Activated naive CD8-positive, alpha-beta T cell treated with anti-CD3 and anti-CD28 coated beads for 36 hours (primary cell): ENCODE measurements around the gene TP53. TPM values are rescaled to one million over a fixed set of nuclear protein-coding genes. Genes with fewer than 3 reads are reported as not detected.
A peak's percentile ranks its signal among the peaks of the same experiment; 100 is the strongest.
"Not testable (repeated sequence)": the region's sequence is repeated elsewhere in the genome, so short reads cannot be mapped to it uniquely, and the experiment has no call there.

Source experiments
- DNase-seq: peaks from one replicate; pipeline ENCODE4 v3.0.0; 2021
- H3K27ac Mint-ChIP-seq: one replicate; pipeline ENCODE4 v1.8.0; 2022; ENCODE audit warnings: mild to moderate bottlenecking, moderate library complexity, mixed read lengths
- H3K27me3 Mint-ChIP-seq: one replicate; pipeline ENCODE4 v1.8.0; 2022; ENCODE audit warnings: mild to moderate bottlenecking, mixed read lengths
- H3K36me3 Mint-ChIP-seq: one replicate; pipeline ENCODE4 v1.8.0; 2021; ENCODE audit warnings: mild to moderate bottlenecking, mixed read lengths
- H3K4me1 Mint-ChIP-seq: one replicate; pipeline ENCODE4 v1.8.0; 2021; ENCODE audit warnings: mixed read lengths
- H3K4me3 Mint-ChIP-seq: one replicate; pipeline ENCODE4 v1.8.0; 2022; ENCODE audit warnings: mild to moderate bottlenecking, moderate library complexity, mixed read lengths
- H3K9me3 Mint-ChIP-seq: one replicate; pipeline ENCODE4 v1.8.0; 2022; ENCODE audit warnings: mixed read lengths
- total RNA-seq, 2 experiments: library from RNA; stranded (reverse); gene quantifications; one replicate each; pipeline ENCODE4 v1.2.3, GENCODE V29; 2021

Gene TP53
- total RNA-seq, 2 experiments from 2014 or later: 137 to 142 TPM

- no peak overlapping the region for H3K4me3 Mint-ChIP-seq
- H3K27me3 Mint-ChIP-seq: no peaks in the 10 kb centered on the region
- H3K27ac Mint-ChIP-seq: no peak overlapping the region
- no peaks in the 10 kb centered on the region for H3K36me3 Mint-ChIP-seq
- H3K9me3 Mint-ChIP-seq: no peaks in the 10 kb centered on the region
- no peaks in the 10 kb centered on the region for H3K4me1 Mint-ChIP-seq
- no peak for DNase-seq
Observed at GRCh38 chr17:7634384-7634783, 52.9 kb downstream of the TP53 start.

- Mint-ChIP-seq H3K4me3 (no peak overlapping the region), H3K27me3 (no peaks in the 10 kb centered on the region), H3K4me1 (no peaks in the 10 kb centered on the region), H3K27ac (no peak overlapping the region), H3K36me3 (no peaks in the 10 kb centered on the region), H3K9me3 (no peaks in the 10 kb centered on the region)
- no peak for DNase-seq
Observed at GRCh38 chr17:7633093-7633492, 54.2 kb downstream of the TP53 start.

GRCh38 chr17:7632492-7632894, 54.8 kb downstream of the TP53 start:
- H3K9me3 Mint-ChIP-seq: no peaks in the 10 kb centered on the region
- no peak overlapping the region for H3K27ac Mint-ChIP-seq
- no peak for DNase-seq
- H3K4me1 Mint-ChIP-seq: peaks cover 2% of the 10 kb centered on the region
- no peak overlapping the region for H3K4me3 Mint-ChIP-seq
- no peaks in the 10 kb centered on the region for H3K27me3 Mint-ChIP-seq
- no peaks in the 10 kb centered on the region for H3K36me3 Mint-ChIP-seq

GRCh38 chr17:7631398-7632380, 55.6 kb downstream of the TP53 start:
- Mint-ChIP-seq H3K9me3 (no peaks in the 10 kb centered on the region), H3K27me3 (no peaks in the 10 kb centered on the region), H3K27ac (no peak overlapping the region), H3K4me3 (no peak overlapping the region), H3K4me1 (peaks cover 7% of the 10 kb centered on the region), H3K36me3 (no peaks in the 10 kb centered on the region)
- no peak for DNase-seq

- no peaks in the 10 kb centered on the region for H3K9me3 Mint-ChIP-seq
- H3K4me3 Mint-ChIP-seq: no peak within 1 kb of the TSS
- H3K27ac Mint-ChIP-seq: no peak within 1 kb of the TSS
Observed at GRCh38 chr17:7629939-7630571, 57.2 kb downstream of the TP53 start, which contains the start of gene SHBG. SHBG (plus strand) TSS chr17:7630135; CDS start chr17:7630173, 38 bp downstream.

GRCh38 chr17:7627250-7628121, 59.8 kb downstream of the TP53 start, which contains the start of gene SAT2:
SAT2 (minus strand) TSS chr17:7627821; CDS start chr17:7627635, 186 bp downstream.
- Mint-ChIP-seq H3K4me1 (peaks cover 13% of the 10 kb centered on the region), H3K9me3 (no peaks in the 10 kb centered on the region)

More at GRCh38 chr17:7629939-7630571, 57.2 kb downstream of the TP53 start, which contains the start of gene SHBG:
- Mint-ChIP-seq H3K27me3 (no peaks in the 10 kb centered on the region), H3K4me1 (peaks cover 13% of the 10 kb centered on the region), H3K36me3 (no peaks in the 10 kb centered on the region)
- DNase-seq: no peak

GRCh38 chr17:7626956-7627249, 60.4 kb downstream of the TP53 start:
- Mint-ChIP-seq H3K4me1 (peaks cover 13% of the 10 kb centered on the region), H3K9me3 (no peaks in the 10 kb centered on the region), H3K27ac (no peak overlapping the region), H3K27me3 (no peaks in the 10 kb centered on the region), H3K36me3 (no peaks in the 10 kb centered on the region), H3K4me3 (peak overlapping the region; percentile 92)
- DNase-seq: no peak

More at GRCh38 chr17:7627250-7628121, 59.8 kb downstream of the TP53 start, which contains the start of gene SAT2:
- peak within 1 kb of the TSS; percentile 92 for H3K4me3 Mint-ChIP-seq
- H3K27me3 Mint-ChIP-seq: no peaks in the 10 kb centered on the region
- peak within 1 kb of the TSS; percentile 58 for H3K27ac Mint-ChIP-seq
- DNase-seq: peak; percentile 83
- H3K36me3 Mint-ChIP-seq: no peaks in the 10 kb centered on the region

- peaks cover 13% of the 10 kb centered on the region for H3K4me1 Mint-ChIP-seq
- H3K9me3 Mint-ChIP-seq: no peaks in the 10 kb centered on the region
- no peak overlapping the region for H3K27ac Mint-ChIP-seq
- H3K27me3 Mint-ChIP-seq: no peaks in the 10 kb centered on the region
- peak overlapping the region; percentile 92 for H3K4me3 Mint-ChIP-seq
- no peaks in the 10 kb centered on the region for H3K36me3 Mint-ChIP-seq
- DNase-seq: no peak
Observed at GRCh38 chr17:7626307-7626706, 61.0 kb downstream of the TP53 start.

GRCh38 chr17:7625749-7626148, 61.5 kb downstream of the TP53 start:
- not testable (repeated sequence) for DNase-seq, H3K27me3 Mint-ChIP-seq, H3K9me3 Mint-ChIP-seq, H3K4me3 Mint-ChIP-seq, H3K27ac Mint-ChIP-seq, H3K36me3 Mint-ChIP-seq
- peaks cover 13% of the 10 kb centered on the region for H3K4me1 Mint-ChIP-seq

- no peak for DNase-seq
- Mint-ChIP-seq H3K36me3 (no peaks in the 10 kb centered on the region), H3K4me1 (peaks cover 13% of the 10 kb centered on the region), H3K27me3 (no peaks in the 10 kb centered on the region), H3K9me3 (no peaks in the 10 kb centered on the region), H3K4me3 (no peak overlapping the region), H3K27ac (no peak overlapping the region)
Observed at GRCh38 chr17:7623661-7624060, 63.6 kb downstream of the TP53 start.

- H3K36me3 Mint-ChIP-seq: no peaks in the 10 kb centered on the region
- H3K4me3 Mint-ChIP-seq: no peak overlapping the region
- no peaks in the 10 kb centered on the region for H3K27me3 Mint-ChIP-seq
- no peak for DNase-seq
- H3K27ac Mint-ChIP-seq: no peak overlapping the region
- no peaks in the 10 kb centered on the region for H3K4me1 Mint-ChIP-seq
- no peaks in the 10 kb centered on the region for H3K9me3 Mint-ChIP-seq
Observed at GRCh38 chr17:7620835-7621234, 66.5 kb downstream of the TP53 start.

GRCh38 chr17:7618608-7619007, 68.7 kb downstream of the TP53 start:
- H3K36me3 Mint-ChIP-seq: peaks cover 2% of the 10 kb centered on the region
- H3K4me3 Mint-ChIP-seq: no peak overlapping the region
- H3K9me3 Mint-ChIP-seq: no peaks in the 10 kb centered on the region
- peaks cover 4% of the 10 kb centered on the region for H3K4me1 Mint-ChIP-seq
- no peak overlapping the region for H3K27ac Mint-ChIP-seq
- H3K27me3 Mint-ChIP-seq: no peaks in the 10 kb centered on the region
- DNase-seq: no peak
